ENCODE results near the gene ARL10.
A peak's percentile ranks its signal among the peaks of the same experiment; 100 is the strongest.
"Not testable (repeated sequence)": the region's sequence is repeated elsewhere in the genome, so short reads cannot be mapped to it uniquely, and the experiment has no call there.

The ARL10 gene

DNA sequence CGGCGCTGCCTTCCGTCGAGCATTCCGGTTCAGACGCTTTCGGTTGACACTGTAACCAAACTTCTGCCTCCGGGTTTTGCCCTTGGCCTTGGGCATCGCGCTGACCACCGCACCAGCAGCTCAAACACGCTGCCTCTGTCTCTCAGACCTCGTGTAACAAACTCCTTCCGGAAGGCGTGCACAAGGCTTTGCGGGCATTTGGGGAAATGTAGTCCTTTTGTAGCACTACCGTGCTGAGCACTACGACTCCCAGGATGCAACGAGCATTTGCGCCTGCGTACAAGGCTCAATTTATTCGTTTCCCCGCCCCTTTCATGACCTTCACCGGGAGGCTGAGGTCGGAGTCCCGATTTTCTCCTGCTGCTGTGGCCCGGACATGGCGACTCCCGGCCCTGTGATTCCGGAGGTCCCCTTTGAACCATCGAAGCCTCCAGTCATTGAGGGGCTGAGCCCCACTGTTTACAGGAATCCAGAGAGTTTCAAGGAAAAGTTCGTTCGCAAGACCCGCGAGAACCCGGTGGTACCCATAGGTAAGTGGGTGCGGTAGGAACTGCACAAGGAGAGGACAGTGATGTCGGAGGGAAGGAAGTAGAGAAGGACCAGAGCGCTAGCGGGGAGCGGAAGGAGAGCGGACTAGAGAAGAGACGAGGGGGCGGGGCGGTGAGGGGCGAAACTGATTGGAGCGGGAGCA lies 23.3 kb downstream of the ARL10 start, which contains the start of the genes HIGD2A and NOP16:
Gene HIGD2A, plus strand, starts transcription at position 308 of the 691 bp plus-strand sequence. Its CDS starts 69 bp downstream, at position 377.
Gene NOP16, minus strand, starts transcription at position 155 of the 691 bp plus-strand sequence. Its CDS starts 59 bp downstream, at position 96.
- peak; percentile 99 to 100 (median 99) for DNase-seq (ENCODE audit: low read depth in 3 of 3)

DNA sequence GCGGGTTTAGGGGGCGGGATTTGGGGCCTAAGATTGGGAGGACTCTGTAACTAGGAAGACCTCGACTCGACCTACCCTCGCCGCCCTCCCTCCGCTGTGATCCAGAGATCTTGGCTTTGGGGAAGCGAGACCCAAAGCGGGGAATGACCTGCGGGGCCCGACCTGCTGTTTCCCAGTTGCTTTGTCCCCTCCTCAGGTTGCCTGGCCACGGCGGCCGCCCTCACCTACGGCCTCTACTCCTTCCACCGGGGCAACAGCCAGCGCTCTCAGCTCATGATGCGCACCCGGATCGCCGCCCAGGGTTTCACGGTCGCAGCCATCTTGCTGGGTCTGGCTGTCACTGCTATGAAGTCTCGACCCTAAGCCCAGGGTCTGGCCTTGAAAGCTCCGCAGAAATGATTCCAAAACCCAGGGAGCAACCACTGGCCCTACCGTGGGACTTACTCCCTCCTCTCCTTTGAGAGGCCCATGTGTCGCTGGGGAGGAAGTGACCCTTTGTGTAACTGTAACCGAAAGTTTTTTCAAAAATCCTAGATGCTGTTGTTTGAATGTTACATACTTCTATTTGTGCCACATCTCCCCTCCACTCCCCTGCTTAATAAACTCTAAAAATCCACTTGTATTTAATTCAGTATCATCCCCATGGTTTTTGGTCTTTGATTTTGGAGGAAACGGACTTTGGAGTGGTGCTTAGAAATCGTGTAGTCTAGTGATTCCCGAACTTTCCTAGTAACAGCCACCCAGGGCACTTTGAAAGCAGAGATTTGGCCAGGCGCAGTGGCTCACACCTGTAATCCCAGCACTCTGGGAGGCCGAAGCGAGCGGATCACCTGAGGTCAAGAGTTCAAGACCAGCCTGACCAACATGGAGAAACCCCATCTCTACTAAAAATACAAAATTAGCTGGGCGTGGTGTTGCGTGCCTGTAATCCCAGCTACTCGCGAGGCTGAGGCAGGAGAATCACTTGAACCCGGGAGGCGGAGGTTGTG lies 24.1 kb downstream of the ARL10 start:
- DNase-seq (ENCODE audit: low read depth in 3 of 3) = no peak

DNA sequence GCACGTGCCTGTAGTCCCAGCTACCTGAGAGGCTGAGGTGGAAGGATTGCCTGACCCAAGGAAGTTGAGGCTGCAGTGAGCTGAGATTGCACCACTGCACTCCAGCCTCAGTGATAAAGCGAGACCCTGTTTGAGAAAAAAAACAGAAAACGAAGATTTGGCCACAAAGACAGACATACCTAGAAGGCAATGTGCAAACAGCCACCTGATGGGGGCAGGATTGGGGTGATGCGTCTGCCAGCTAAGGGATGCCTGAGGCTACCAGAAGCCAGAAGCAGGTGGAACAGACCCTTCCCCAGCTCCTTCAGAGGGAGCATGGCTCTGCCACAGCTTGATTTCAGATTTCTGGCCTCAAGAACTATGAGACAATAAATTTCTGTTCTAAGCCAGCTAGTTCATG lies 26.2 kb downstream of the ARL10 start:
- DNase-seq (ENCODE audit: low read depth in 3 of 3) = no peak

DNA sequence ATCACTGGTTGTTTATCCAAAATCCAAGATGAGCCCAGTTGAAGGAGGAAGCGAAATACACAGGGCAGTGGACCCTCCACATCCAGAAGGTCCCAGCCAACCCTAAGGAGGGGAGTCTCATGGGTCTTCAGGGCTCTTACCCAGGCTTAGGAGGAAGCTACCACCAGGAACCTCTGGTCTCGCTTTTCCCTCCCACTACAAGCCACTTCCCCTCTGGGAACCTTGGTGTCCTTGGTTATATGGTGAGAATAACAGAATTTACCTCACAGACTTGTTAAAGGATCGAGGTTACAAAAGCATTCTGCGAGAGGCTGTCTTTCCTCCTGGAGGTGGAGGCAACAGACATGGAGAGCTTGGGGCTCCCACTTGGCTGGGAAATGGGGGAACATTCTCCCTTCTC lies 26.7 kb downstream of the ARL10 start:
- no peak for DNase-seq (ENCODE audit: low read depth in 3 of 3)

DNA sequence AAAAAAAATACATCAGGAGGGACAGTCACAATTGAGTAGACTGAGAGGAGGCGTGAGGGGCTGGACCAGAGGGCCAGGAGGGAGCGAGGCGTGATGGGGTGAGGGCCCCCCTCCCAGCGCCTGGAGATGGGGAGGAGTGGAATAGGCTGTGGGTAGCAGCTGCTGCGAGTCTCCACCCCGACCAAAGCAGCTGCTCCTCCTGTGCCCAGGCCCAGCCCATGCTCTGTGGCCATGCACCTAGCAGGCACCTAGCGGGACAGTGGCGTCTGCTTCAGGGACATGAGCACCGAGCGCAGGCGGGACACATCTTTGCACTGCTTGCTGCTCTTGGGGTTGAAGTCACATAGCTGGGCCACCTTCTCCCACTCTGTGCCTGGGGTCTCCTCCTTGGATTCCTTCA lies 27.2 kb downstream of the ARL10 start:
- no peak for DNase-seq (ENCODE audit: low read depth in 3 of 3)

DNA sequence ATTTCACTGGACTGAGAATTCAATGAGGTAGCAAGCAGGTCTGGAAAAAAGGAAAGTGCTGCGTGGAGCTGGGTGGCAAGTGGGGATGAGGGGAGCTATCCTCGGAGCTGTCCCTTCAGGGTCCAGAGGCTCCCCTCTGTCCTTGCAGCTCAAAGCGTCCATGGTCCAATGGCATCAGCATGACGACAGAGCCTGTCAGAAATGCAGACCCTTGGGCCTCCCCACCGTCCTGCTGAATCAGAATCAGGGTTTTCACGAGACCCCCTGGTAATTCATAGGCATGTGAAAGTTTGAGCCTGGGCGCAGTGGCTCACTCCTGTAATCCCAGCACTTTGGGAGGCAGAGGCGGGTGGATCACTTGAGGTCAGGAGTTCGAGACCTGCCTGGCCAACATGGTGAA lies 28.8 kb downstream of the ARL10 start:
- DNase-seq (ENCODE audit: low read depth in 3 of 3) = no peak

DNA sequence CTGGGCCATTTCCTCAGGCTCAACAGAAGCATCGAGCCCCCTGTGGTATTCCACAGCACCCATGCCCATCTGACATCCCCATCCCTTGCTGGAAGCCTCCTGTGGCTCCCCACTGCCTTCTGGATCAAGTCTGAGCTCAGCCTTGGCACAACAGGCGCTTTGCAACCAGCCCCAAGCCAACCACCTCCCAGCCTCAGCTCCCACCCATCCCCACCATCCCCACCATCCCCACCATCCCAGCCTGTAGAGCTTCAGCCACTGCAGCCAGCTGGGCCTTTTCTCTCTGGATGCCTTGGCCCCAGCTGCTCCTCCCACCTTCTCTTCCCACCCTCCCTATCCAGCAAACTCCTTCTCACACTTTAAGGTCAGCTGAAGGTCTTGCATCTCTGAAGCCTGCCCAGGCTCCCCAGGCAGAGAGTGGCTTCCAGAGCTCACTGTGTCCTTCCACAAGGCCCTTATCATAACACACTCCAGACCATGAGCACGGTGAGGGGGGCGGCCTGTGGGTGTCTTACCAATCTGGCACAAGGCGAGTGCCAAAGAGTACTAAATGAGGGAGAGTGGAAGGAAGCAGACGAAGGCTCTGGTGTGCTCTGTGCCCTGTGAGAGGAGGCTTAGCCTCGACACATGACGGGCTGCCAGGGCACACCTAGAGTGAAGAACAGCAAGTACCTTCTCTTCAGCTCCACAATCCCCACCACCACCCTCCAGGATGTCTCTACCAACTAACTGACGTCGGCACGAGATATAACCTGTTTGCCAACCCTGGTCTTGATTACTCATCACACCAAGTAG lies 29.8 kb downstream of the ARL10 start:
- DNase-seq (ENCODE audit: low read depth in 3 of 3) = no peak

DNA sequence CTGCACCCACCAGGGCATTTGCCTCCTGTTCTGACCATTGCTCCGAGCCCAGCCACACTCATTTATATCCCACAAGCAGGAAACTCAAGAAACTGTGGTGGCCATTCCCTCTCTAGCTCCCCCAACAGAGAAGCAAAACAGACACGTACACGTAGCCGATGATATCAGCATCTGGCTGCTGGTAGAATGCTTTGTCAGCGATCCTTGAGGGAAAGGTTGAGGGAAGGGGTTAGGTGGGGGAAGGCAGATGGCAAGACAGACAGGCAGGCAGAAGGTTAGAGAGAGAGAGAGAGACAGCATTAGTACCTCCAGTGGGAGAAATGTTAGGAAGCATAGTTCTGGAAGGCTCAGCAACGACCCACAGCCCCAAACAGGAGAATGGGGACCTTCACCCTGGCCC lies 31.0 kb downstream of the ARL10 start:
- DNase-seq (ENCODE audit: low read depth in 3 of 3) = no peak

DNA sequence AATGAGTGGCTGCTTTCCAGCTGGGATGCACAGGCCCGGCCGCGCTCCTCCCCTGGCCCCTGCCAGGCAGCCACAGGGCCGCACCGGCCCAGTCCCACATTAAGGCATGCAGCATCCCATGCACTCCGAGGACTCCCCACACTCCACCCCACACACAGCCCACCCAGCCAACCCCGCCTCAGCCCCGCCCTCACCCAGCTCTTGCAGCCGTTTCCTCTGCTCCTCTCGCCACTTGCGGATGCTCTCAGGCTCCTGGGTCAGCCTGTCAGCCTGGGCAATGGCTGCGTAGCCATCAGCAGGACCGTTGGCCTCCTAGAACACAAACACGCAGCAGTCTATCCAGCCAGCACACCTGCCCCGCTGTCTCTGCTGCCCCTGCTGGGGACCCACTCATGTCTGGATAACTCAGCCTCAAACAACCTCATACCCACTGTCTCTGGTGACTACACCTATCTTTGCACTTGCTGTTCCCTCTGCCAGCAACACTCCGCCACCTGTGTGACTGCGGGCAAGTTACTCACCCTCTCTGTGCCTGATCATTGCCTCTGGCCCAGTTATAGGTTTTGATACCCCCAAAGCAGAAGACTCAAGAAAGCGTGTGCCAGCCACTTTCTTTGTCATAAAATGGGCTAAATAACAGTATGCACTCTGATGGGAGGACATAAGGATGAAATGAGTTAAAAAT lies 32.6 kb downstream of the ARL10 start:
- no peak for DNase-seq (ENCODE audit: low read depth in 3 of 3)

DNA sequence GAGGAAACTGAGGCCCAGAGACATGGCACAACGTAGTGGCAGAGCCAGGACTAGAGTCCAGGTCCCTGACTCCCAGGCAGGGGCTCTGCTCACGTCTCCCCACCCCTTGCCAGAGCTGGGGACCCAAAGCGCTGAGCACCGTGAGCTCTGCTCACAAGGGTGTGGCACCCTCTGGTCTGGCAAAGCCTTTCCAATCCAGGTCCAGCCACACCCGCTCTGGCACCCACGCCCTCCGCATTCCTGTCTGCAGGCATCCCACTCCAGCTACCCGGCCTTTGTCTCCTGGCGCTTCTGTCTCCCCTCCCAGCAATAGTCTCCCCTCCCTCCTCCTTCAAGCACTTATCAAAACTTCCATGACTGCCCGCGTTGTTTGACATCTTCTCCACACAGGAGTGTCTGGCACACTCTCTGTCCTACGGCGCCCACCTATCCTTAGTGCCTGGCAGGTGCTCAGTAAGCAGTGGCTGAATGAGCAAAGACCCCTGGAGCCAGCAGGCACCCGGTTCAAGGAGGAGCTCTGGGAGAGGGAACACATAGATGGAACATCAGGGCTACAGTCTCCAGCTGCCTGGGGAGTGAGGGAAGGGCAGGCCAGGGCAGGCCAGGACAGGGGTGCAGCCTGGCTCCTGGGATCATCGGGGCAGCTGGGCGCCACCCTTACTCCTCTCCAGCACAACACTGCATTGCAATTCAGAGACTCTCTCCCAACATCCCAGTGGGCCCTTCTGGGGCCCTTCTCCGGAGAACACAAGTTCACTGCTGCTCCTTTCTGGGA lies 35.3 kb downstream of the ARL10 start:
- DNase-seq (ENCODE audit: low read depth in 3 of 3) = no peak

DNA sequence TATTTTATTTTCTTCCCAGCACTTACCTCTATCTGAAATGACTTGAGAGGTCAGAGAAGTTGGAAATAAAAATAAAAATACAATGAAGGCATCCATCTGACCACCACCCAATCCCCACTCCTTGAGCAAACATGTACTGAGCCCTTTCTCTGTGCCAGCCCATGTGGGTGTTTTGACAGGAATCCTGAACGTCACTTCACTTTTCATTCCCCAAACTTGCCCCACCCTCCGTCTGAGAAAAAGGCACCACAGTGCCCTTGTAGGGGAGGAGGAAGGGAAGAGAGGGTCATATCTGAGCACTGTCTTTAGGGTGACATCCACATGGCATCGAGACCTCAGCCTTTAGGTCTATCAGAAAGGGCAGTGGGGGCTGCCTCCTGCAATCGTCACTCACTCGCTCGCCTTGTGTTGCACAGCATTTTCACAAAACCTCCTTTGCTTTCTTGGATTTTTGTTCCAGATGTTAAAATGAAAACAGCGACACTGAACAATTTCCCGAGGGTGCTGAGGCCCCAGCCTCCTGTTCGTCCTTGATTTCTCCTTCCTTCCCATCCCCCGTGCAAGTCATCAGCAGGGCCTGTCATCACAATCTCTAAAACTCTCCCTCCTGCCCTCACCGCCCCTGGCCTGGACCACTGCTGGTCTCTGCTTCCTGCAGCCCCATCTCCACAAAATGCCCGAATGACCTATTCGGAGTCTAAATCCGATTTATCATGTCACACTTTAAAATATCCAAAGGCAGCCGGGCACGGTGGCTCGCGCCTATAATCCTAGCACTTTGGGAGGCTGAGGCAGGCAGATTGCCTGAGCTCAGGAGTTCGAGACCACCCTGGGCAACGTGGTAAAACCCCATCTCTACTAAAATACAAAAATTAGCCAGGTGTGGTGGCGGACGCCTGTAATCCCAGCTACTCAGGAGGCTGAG lies 36.3 kb downstream of the ARL10 start:
- no peak for DNase-seq (ENCODE audit: low read depth in 3 of 3)

DNA sequence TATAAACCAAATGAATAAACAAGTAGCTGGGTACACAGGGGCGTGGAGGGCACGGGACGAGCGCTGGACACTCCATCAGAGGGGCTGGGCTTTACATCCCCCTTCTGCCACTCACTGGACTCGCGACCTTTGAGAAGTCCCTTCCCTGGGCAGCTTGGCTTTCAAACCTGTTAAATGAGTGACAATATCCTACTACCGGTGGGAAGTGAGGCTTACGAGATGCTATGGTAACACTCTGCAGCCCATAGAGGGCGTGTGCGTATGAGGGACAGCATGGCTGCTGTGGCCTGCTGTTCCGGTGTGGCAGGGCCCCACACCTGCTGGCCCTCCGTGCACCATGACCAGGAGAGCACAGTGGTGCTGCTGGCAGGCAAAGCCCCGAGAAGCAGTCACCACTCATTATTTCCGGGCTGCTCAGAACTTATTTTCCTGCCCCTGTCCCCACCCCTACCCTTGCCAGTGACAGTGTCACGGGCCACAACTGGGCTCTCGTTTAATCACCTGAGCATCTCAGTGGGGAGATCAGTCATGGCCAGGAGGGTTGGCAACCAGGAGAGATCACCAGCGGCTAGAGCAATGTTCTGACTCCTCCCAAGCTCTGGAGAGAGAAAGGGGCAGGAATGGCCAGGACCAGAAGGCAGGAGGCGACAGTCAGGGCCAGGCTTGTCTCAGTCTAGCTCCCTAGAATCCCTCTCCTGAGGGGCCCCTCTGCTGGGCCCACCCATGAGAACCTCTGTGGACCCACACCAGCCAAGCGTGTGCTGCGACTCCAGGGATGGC lies 40.6 kb downstream of the ARL10 start:
- DNase-seq (ENCODE audit: low read depth in 3 of 3) = no peak

DNA sequence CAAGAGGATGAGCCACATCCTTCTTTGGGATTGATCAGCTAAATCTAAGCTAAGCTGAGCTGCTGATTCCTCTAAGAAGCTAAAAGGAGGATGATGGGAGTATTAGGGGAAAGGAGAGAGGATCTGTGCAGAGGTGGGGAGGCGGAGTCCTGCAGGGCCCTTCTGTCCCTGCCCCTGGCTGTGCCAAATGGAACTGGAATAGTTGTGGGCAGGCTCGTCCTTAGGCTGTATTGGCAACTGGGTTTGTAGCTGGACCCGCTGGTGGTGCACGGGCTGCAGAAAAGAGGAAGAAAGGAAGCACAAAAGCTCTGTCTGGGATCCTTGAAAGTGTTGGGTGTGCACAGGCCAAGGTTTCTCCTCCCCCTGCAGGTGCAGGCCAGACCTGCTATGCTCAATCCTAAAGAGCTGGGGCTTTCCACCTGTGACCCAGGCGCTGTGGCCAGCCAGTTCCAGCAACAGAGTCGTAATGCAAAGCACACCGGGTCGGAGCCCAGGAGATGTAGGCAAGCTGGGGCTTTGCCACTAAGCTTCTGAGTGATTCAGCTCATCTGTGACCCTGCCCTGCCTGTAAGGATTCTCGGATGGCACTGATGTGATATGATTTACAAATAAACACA lies 41.3 kb downstream of the ARL10 start:
- no peak for DNase-seq (ENCODE audit: low read depth in 3 of 3)

DNA sequence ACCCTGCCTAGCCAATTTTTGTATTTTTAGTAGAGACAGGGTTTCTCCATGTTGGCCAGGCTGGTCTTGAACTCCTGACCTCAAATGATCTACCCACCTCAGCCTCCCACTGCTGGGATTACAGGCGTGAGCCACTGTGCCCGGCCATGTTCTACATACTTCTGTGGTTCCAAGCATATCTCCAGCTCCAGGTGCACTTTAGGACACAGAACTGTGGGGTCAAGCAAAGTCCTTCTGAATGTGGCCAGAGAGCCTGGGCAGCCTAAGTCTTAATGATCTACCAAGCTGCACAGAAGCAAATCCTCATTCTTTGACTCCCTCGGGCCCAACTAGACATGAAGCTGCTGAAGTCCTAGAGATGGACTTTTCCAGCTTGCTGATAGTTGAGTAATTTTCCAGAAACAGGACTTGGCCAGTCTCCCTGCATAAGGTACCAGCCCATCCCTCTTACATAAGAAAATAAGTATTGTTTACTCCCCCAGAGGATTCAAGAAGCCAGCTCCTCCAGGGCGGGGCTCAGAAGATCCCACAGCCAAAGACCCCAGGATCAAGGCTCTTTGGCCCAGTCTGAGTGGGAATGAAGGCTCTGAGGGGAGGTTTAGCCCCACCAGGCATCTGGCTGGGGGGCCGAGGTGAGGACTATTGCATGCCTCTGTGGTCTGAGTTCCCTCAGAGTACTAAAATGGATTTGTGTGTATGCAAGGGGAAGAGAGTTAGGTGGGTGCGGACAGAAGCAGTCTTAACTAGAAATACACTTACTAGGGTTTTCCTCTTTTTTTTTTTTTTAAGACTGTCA lies 42.4 kb downstream of the ARL10 start:
- DNase-seq (ENCODE audit: low read depth in 3 of 3) = no peak

DNA sequence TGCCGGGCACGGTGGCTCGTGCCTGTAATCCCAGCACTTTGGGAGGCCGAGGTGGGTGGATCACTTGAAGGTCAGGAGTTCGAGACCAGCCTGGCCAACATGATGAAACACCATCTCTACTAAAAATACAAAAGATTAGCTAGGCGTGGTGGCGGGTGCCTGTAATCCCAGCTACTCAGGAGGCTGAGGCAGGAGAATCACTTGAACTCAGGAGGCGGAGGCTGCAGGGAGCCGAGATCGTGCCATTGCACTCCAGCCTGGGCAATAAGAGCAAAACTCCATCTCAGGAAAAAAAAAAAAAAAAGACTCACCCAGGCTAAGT lies 42.9 kb downstream of the ARL10 start:
- not testable (repeated sequence) for DNase-seq (ENCODE audit: low read depth in 3 of 3)

DNA sequence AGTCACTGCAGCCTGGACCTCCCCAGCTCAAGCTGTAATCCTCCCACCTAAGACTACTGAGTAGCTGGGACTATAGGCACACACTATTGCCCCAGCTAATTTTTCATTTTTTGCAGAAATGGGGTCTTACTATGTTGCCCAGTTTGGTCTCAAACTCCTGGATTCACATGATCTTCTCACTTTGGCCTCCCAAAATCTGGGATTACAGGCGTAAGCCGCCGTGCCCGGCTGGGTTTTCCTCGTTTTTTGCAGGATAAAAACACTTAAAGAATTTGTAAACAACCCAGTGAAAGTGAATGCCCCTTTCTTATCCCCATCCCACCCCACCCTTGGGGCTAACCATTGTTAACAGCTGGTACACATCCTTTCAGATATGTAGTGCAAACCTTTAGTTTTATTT lies 43.3 kb downstream of the ARL10 start:
- DNase-seq (ENCODE audit: low read depth in 3 of 3) = no peak

DNA sequence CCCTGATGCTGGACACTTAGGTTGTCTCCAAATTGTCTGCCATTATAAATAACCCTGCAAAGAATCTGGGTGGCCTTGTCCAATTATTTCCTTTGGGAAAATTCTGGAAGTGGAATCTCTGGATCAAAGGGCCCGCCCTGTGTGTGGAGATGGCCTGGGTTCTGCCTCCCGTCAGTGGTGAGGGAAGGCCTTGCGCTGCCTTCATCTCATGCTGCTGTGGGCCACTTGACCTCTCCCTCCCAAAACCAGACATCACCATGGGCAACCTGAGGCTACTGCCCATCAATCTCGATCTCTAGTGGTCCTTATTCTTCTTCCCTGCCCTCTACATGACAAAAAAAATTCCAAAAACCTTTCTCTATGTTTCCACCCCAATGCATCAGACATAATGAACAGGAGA lies 44.5 kb downstream of the ARL10 start:
- no peak for DNase-seq (ENCODE audit: low read depth in 3 of 3)
